ENCODE results near the gene TTC16.

- no peak for TF ChIP-seq POLR2A (IDR thresholded peaks at IDR 0.05)
- no peak for TF ChIP-seq CTCF (IDR thresholded peaks at IDR 0.05)
- TF ChIP-seq EP300 (IDR thresholded peaks at IDR 0.05): no peak
- TF ChIP-seq POLR2AphosphoS5 (IDR thresholded peaks at IDR 0.05): no peak
Observed at GRCh38 chr9:127698386-127698785, 17.5 kb upstream of the TTC16 start.

All from suprapubic skin (tissue), 4 donors.